H1 (cell line): ENCODE measurements around the gene POLR3H. TPM values are rescaled to one million over a fixed set of nuclear protein-coding genes. Genes with fewer than 3 reads are reported as not detected.

ENCODE experiments used
- BCL11A ChIP-seq, 2 experiments: IDR thresholded peaks; one replicate each; pipeline ENCODE4 v1.6.1; 2011; ENCODE audit warnings: low read depth in 2 of 2, low read length in 2 of 2, mild to moderate bottlenecking in 2 of 2
- CHD1 ChIP-seq: IDR thresholded peaks from 2 replicates; pipeline ENCODE4 v1.6.1; 2012; ENCODE audit warnings: low read depth, low read length, improper control_type of control experiment
- EGR1 ChIP-seq: IDR thresholded peaks from 2 replicates; pipeline ENCODE4 v1.6.1; 2011; ENCODE audit warnings: low read depth, low read length, borderline replicate concordance
- FOSL1 ChIP-seq: IDR thresholded peaks from 2 replicates; pipeline ENCODE4 v1.6.1; 2011; ENCODE audit warnings: mild to moderate bottlenecking, low read depth, low read length, moderate library complexity; ENCODE audit not compliant: insufficient read depth
- HDAC6 ChIP-seq: IDR thresholded peaks from one replicate; pipeline ENCODE4 v1.7.1; 2012; ENCODE audit warnings: low read depth, mild to moderate bottlenecking, inconsistent platforms, low read length, moderate library complexity
- JUND ChIP-seq: IDR thresholded peaks from 2 replicates; pipeline ENCODE4 v1.6.1; 2011; ENCODE audit warnings: mild to moderate bottlenecking, improper control_type of control experiment, low read length
- KDM5A ChIP-seq: fragments of 200-600 bp; IDR thresholded peaks from 2 replicates; pipeline ENCODE4 v1.7.1; 2012; ENCODE audit warnings: mild to moderate bottlenecking, low read length, inconsistent platforms, mixed read lengths
- NRF1 ChIP-seq: IDR thresholded peaks from 2 replicates; pipeline ENCODE4 v1.6.1; 2011; ENCODE audit warnings: mild to moderate bottlenecking, low read depth, low read length, improper control_type of control experiment
- PHF8 ChIP-seq: fragments of 200-600 bp; sonication (generic); conservative IDR thresholded peaks from 2 replicates; pipeline ENCODE4 v1.7.1; 2012; ENCODE audit warnings: low read depth, mild to moderate bottlenecking, inconsistent platforms, low read length, moderate library complexity
- POU5F1 ChIP-seq: IDR thresholded peaks from 2 replicates; pipeline ENCODE4 v1.6.1; 2011; ENCODE audit warnings: low read depth, mild to moderate bottlenecking, low read length, moderate library complexity
- RAD21 ChIP-seq, 2 experiments: IDR thresholded peaks in 1 of 2; conservative IDR thresholded peaks in 1 of 2; 2 replicates each; pipeline ENCODE4 v1.6.1; 2011; ENCODE audit warnings: low read depth in 2 of 2, low read length in 2 of 2, improper control_type of control experiment in 1 of 2, inconsistent platforms in 1 of 2, mild to moderate bottlenecking in 1 of 2, moderate library complexity in 1 of 2
- RXRA ChIP-seq: IDR thresholded peaks from 2 replicates; pipeline ENCODE4 v1.6.1; 2011; ENCODE audit warnings: low read depth, mild to moderate bottlenecking, low read length, moderate library complexity; ENCODE audit not compliant: insufficient read depth
- SIN3A ChIP-seq, 2 experiments: IDR thresholded peaks in 1 of 2; conservative IDR thresholded peaks in 1 of 2; 2 replicates each; pipeline ENCODE4 v1.6.1; 2011 to 2012; ENCODE audit warnings: low read length in 2 of 2, improper control_type of control experiment in 1 of 2, low read depth in 1 of 2, mild to moderate bottlenecking in 1 of 2
- SIX5 ChIP-seq: IDR thresholded peaks from 2 replicates; pipeline ENCODE4 v1.6.1; 2011; ENCODE audit warnings: mild to moderate bottlenecking, low read depth, low read length
- SUZ12 ChIP-seq: fragments of 200-600 bp; sonication (generic); IDR thresholded peaks from 2 replicates; pipeline ENCODE4 v1.6.1; 2012; ENCODE audit warnings: mild to moderate bottlenecking, inconsistent platforms, low read length, moderate library complexity, mixed read lengths
- TBP ChIP-seq: IDR thresholded peaks from 2 replicates; pipeline ENCODE4 v1.6.1; 2011; ENCODE audit warnings: low read depth, low read length, improper control_type of control experiment
- ZNF274 ChIP-seq: IDR thresholded peaks from 2 replicates; pipeline ENCODE4 v1.7.0; 2012; ENCODE audit warnings: low read length, borderline replicate concordance; ENCODE audit errors: extremely low read depth
- polyA plus RNA-seq, 7 experiments: library from polyadenylated mRNA; depleted of rRNA in 3 of 7; stranded (reverse) in 5 of 7; unstranded in 2 of 7; fragments of >200 nt in 5 of 7; fragments of 200-250 nt in 2 of 7; gene quantifications; 1 replicate in 5 of 7; 2 replicates in 1 of 7; 4 replicates in 1 of 7; pipeline versions ENCODE4 v1.2.1 to v1.2.3, GENCODE V29; 2011 to 2013; ENCODE audit warnings: missing spikeins in 2 of 7, mixed read lengths in 2 of 7
- total RNA-seq: library from RNA; stranded (reverse); fragmentation: NEBNext Ultra II Directional; extraction: Animal tissue kit (Norgen Biotek cat#: 25700); gene quantifications from 2 replicates; pipeline ENCODE4 v1.2.1, GENCODE V29; 2021
- TF ChIP-seq, protein P1 (sequence below), 3 experiments: IDR thresholded peaks; 1 replicate in 2 of 3; 2 replicates in 1 of 3; pipeline versions ENCODE4 v1.5.1 to v1.6.1; 2011; ENCODE audit warnings: low read length in 3 of 3, mild to moderate bottlenecking in 3 of 3, inconsistent platforms in 2 of 3, low read depth in 1 of 3, moderate library complexity in 1 of 3; ENCODE audit not compliant: insufficient read depth in 1 of 3; ENCODE audit errors: control extremely low read depth in 1 of 3
- TF ChIP-seq, protein P2 (sequence below): IDR thresholded peaks from 2 replicates; pipeline ENCODE4 v1.6.1; 2012; ENCODE audit warnings: low read length, inconsistent platforms

Gene POLR3H
- total and polyA plus RNA-seq, 2 of the 8 experiments (the other 6 are each of a cell fraction or from before 2014, with no cell fraction given) = 29.7 to 39.2 TPM

GRCh38 chr22:41512421-41513194 lies 31.7 kb downstream of the POLR3H start (continued):
- no peak for TF ChIP-seq KDM5A
- no peak for TF ChIP-seq EGR1
- TF ChIP-seq, protein P1, sequence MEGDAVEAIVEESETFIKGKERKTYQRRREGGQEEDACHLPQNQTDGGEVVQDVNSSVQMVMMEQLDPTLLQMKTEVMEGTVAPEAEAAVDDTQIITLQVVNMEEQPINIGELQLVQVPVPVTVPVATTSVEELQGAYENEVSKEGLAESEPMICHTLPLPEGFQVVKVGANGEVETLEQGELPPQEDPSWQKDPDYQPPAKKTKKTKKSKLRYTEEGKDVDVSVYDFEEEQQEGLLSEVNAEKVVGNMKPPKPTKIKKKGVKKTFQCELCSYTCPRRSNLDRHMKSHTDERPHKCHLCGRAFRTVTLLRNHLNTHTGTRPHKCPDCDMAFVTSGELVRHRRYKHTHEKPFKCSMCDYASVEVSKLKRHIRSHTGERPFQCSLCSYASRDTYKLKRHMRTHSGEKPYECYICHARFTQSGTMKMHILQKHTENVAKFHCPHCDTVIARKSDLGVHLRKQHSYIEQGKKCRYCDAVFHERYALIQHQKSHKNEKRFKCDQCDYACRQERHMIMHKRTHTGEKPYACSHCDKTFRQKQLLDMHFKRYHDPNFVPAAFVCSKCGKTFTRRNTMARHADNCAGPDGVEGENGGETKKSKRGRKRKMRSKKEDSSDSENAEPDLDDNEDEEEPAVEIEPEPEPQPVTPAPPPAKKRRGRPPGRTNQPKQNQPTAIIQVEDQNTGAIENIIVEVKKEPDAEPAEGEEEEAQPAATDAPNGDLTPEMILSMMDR (IDR thresholded peaks at IDR 0.05; ENCODE audit: control extremely low read depth in 1 of 3, insufficient read depth in 1 of 3, low read depth in 1 of 3, low read length in 3 of 3) = no peak
- TF ChIP-seq JUND = peak; percentile 63; the same call in 1 of the 2 replicates
- TF ChIP-seq TBP = peak; percentile 32; the same call in 1 of the 2 replicates
- no peak for TF ChIP-seq BCL11A (IDR thresholded peaks at IDR 0.05; ENCODE audit: low read depth in 2 of 2, low read length in 2 of 2)
- TF ChIP-seq SIX5 = peak; percentile 43; the same call in 1 of the 2 replicates
- 0 out of 4 replicates have a peak, but pooled peaks of 1 of the 2 experiments have one; percentile 36 for TF ChIP-seq SIN3A (conservative IDR thresholded peaks at IDR 0.05 in 1 of 2, IDR thresholded peaks at IDR 0.05 in 1 of 2; ENCODE audit: low read depth in 1 of 2, low read length in 2 of 2)
- TF ChIP-seq FOSL1 = no peak
- no peak for TF ChIP-seq RXRA
- TF ChIP-seq ZNF274 = no peak
- no peak for TF ChIP-seq CHD1
- TF ChIP-seq RAD21 (IDR thresholded peaks at IDR 0.05 in 1 of 2, conservative IDR thresholded peaks at IDR 0.05 in 1 of 2; ENCODE audit: low read depth in 2 of 2, low read length in 2 of 2) = peak in 1 of 2 experiments; percentile 21; a peak in 1 of 4 replicates
- no peak for TF ChIP-seq NRF1
- no peak for TF ChIP-seq SUZ12
- TF ChIP-seq, protein P2, sequence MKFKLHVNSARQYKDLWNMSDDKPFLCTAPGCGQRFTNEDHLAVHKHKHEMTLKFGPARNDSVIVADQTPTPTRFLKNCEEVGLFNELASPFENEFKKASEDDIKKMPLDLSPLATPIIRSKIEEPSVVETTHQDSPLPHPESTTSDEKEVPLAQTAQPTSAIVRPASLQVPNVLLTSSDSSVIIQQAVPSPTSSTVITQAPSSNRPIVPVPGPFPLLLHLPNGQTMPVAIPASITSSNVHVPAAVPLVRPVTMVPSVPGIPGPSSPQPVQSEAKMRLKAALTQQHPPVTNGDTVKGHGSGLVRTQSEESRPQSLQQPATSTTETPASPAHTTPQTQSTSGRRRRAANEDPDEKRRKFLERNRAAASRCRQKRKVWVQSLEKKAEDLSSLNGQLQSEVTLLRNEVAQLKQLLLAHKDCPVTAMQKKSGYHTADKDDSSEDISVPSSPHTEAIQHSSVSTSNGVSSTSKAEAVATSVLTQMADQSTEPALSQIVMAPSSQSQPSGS = 0 out of 2 replicates have a peak, but pooled peaks have one; percentile 49
- TF ChIP-seq PHF8 = no peak
- TF ChIP-seq HDAC6 = no peak
- TF ChIP-seq POU5F1 = no peak
- TF ChIP-seq, all 59 proteins: peak for 21
